HEK293 (cell line): Measurements from ENCODE around the gene FBXL15.

Experiments
- GLIS1 ChIP-seq: fragments of 450-650 bp; formaldehyde crosslinking; IDR thresholded peaks from 2 replicates; pipeline ENCODE4 v1.5.1; 2016; ENCODE audit warnings: missing biosample characterization, missing genetic modification characterization
- KLF10 ChIP-seq: fragments of 450-650 bp; IDR thresholded peaks from 2 replicates; pipeline ENCODE4 v1.5.1; 2018; ENCODE audit warnings: missing biosample characterization, mild to moderate bottlenecking, missing genetic modification characterization
- ZFP69B ChIP-seq: fragments of 450-650 bp; formaldehyde crosslinking; IDR thresholded peaks from 2 replicates; pipeline ENCODE4 v1.5.1; 2016; ENCODE audit warnings: missing biosample characterization, missing genetic modification characterization
- ZNF155 ChIP-seq: fragments of 450-650 bp; formaldehyde crosslinking; IDR thresholded peaks from 2 replicates; pipeline ENCODE4 v1.5.1; 2016; ENCODE audit warnings: missing biosample characterization, missing genetic modification characterization
- ZNF335 ChIP-seq: fragments of 450-650 bp; formaldehyde crosslinking; conservative IDR thresholded peaks from 2 replicates; pipeline ENCODE4 v1.5.1; 2016; ENCODE audit warnings: missing biosample characterization, missing genetic modification characterization
- ZNF354C ChIP-seq: fragments of 450-650 bp; formaldehyde crosslinking; IDR thresholded peaks from 2 replicates; pipeline ENCODE4 v1.5.1; 2016; ENCODE audit warnings: missing biosample characterization, missing genetic modification characterization, low read depth, borderline replicate concordance
- ZNF394 ChIP-seq: fragments of 450-650 bp; formaldehyde crosslinking; IDR thresholded peaks from 2 replicates; pipeline ENCODE4 v1.5.1; 2016; ENCODE audit warnings: missing biosample characterization, missing genetic modification characterization, mild to moderate bottlenecking, moderate library complexity, borderline replicate concordance
- ZNF629 ChIP-seq: fragments of 450-650 bp; formaldehyde crosslinking; IDR thresholded peaks from 2 replicates; pipeline ENCODE4 v1.5.1; 2017; ENCODE audit warnings: missing biosample characterization, missing genetic modification characterization
- ZNF658 ChIP-seq: fragments of 450-650 bp; formaldehyde crosslinking; IDR thresholded peaks from 2 replicates; pipeline ENCODE4; 2016; ENCODE audit warnings: missing biosample characterization, missing genetic modification characterization
- ZNF777 ChIP-seq: fragments of 450-650 bp; formaldehyde crosslinking; IDR thresholded peaks from 2 replicates; pipeline ENCODE4 v1.5.1; 2017; ENCODE audit warnings: missing biosample characterization, missing genetic modification characterization, borderline replicate concordance
- ZNF792 ChIP-seq: fragments of 450-650 bp; formaldehyde crosslinking; IDR thresholded peaks from 2 replicates; pipeline ENCODE4 v1.5.1; 2016; ENCODE audit warnings: missing biosample characterization, missing genetic modification characterization
- TF ChIP-seq, protein P1 (sequence below): fragments of 450-650 bp; formaldehyde crosslinking; conservative IDR thresholded peaks from 2 replicates; pipeline ENCODE4 v1.5.1; 2016; ENCODE audit warnings: low read depth, missing biosample characterization, missing genetic modification characterization
- TF ChIP-seq, protein P2 (sequence below): fragments of 450-650 bp; formaldehyde crosslinking; IDR thresholded peaks from 2 replicates; pipeline ENCODE4 v1.5.1; 2016; ENCODE audit warnings: missing biosample characterization, missing genetic modification characterization
- TF ChIP-seq, protein P3 (sequence below): fragments of 450-650 bp; formaldehyde crosslinking; IDR thresholded peaks from 2 replicates; pipeline ENCODE4 v1.5.1; 2016; ENCODE audit warnings: missing biosample characterization, missing genetic modification characterization
- TF ChIP-seq, protein P4 (sequence below): fragments of 450-650 bp; formaldehyde crosslinking; IDR thresholded peaks from 2 replicates; pipeline ENCODE4 v1.5.1; 2016; ENCODE audit warnings: missing biosample characterization, missing genetic modification characterization
- TF ChIP-seq, protein P5 (sequence below): fragments of 450-650 bp; formaldehyde crosslinking; conservative IDR thresholded peaks from 2 replicates; pipeline ENCODE4 v1.5.1; 2016; ENCODE audit warnings: low read depth, missing biosample characterization, missing genetic modification characterization
- TF ChIP-seq, protein P6 (sequence below): sonication (generic); formaldehyde crosslinking; IDR thresholded peaks from 2 replicates; pipeline ENCODE4 v1.8.1; 2022; ENCODE audit warnings: mild to moderate bottlenecking, moderate library complexity, missing genetic modification reagents
- TF ChIP-seq, protein P7 (sequence below): fragments of 450-650 bp; formaldehyde crosslinking; IDR thresholded peaks from 2 replicates; pipeline ENCODE4 v1.5.1; 2017; ENCODE audit warnings: missing biosample characterization, missing genetic modification characterization

Gene FBXL15

DNA sequence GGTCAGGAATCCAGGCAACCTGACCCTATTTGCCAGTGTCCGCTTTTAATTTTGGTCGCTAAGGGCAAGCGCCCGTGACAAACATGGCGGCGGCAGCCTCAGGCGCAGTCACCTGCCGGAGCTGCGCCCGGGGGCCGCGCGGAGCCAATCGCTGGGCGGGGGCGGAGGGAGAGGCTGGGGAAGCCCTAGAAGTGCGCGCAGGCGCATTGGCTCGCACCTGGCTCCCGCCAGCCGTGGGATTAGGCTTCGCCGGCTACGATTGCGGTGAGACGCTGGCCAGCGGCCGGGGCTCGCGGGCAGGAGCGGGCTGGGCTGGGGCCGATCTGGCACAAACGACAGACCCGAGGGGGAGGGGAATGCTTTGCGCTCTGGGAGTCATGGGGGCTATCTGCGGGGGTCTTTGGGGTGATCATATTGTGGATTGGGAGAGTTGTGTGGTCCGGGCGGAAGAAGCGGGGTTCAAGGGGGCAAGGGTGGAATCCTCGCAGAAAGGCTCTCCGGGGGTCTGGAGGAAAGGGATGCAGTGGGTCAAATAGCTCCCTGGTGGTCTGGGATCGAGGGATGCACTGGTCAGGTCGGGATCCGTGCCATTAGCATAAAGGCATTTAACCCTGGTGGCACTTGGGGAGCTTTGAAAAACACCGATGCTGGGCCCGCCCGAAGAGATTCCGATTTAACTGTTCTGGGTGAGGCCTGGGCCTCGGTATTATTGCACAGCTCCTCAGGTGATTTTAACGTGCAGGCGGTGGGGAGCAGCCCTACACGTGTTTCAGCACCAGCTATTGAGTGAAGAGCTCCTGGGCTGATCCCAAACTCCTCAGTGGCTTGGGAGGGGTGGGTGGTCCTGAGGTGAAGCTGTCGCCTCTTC is 40.8 kb downstream of the FBXL15 start (continued):
- TF ChIP-seq, protein P1, sequence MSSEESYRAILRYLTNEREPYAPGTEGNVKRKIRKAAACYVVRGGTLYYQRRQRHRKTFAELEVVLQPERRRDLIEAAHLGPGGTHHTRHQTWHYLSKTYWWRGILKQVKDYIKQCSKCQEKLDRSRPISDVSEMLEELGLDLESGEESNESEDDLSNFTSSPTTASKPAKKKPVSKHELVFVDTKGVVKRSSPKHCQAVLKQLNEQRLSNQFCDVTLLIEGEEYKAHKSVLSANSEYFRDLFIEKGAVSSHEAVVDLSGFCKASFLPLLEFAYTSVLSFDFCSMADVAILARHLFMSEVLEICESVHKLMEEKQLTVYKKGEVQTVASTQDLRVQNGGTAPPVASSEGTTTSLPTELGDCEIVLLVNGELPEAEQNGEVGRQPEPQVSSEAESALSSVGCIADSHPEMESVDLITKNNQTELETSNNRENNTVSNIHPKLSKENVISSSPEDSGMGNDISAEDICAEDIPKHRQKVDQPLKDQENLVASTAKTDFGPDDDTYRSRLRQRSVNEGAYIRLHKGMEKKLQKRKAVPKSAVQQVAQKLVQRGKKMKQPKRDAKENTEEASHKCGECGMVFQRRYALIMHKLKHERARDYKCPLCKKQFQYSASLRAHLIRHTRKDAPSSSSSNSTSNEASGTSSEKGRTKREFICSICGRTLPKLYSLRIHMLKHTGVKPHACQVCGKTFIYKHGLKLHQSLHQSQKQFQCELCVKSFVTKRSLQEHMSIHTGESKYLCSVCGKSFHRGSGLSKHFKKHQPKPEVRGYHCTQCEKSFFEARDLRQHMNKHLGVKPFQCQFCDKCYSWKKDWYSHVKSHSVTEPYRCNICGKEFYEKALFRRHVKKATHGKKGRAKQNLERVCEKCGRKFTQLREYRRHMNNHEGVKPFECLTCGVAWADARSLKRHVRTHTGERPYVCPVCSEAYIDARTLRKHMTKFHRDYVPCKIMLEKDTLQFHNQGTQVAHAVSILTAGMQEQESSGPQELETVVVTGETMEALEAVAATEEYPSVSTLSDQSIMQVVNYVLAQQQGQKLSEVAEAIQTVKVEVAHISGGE (tag by site-specific recombination): peak; percentile 64
- peak; percentile 97 for TF ChIP-seq ZFP69B (tag by site-specific recombination)
- TF ChIP-seq, protein P2, sequence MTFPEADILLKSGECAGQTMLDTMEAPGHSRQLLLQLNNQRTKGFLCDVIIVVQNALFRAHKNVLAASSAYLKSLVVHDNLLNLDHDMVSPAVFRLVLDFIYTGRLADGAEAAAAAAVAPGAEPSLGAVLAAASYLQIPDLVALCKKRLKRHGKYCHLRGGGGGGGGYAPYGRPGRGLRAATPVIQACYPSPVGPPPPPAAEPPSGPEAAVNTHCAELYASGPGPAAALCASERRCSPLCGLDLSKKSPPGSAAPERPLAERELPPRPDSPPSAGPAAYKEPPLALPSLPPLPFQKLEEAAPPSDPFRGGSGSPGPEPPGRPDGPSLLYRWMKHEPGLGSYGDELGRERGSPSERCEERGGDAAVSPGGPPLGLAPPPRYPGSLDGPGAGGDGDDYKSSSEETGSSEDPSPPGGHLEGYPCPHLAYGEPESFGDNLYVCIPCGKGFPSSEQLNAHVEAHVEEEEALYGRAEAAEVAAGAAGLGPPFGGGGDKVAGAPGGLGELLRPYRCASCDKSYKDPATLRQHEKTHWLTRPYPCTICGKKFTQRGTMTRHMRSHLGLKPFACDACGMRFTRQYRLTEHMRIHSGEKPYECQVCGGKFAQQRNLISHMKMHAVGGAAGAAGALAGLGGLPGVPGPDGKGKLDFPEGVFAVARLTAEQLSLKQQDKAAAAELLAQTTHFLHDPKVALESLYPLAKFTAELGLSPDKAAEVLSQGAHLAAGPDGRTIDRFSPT (tag by site-specific recombination): peak; percentile 73; the same call in 1 of the 2 replicates
- TF ChIP-seq, protein P3, sequence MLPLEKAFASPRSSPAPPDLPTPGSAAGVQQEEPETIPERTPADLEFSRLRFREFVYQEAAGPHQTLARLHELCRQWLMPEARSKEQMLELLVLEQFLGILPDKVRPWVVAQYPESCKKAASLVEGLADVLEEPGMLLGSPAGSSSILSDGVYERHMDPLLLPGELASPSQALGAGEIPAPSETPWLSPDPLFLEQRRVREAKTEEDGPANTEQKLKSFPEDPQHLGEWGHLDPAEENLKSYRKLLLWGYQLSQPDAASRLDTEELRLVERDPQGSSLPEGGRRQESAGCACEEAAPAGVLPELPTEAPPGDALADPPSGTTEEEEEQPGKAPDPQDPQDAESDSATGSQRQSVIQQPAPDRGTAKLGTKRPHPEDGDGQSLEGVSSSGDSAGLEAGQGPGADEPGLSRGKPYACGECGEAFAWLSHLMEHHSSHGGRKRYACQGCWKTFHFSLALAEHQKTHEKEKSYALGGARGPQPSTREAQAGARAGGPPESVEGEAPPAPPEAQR (tag by site-specific recombination): 0 out of 2 replicates have a peak, but pooled peaks have one; percentile 26
- TF ChIP-seq ZNF658 (tag by site-specific recombination): no peak
- TF ChIP-seq, protein P4, sequence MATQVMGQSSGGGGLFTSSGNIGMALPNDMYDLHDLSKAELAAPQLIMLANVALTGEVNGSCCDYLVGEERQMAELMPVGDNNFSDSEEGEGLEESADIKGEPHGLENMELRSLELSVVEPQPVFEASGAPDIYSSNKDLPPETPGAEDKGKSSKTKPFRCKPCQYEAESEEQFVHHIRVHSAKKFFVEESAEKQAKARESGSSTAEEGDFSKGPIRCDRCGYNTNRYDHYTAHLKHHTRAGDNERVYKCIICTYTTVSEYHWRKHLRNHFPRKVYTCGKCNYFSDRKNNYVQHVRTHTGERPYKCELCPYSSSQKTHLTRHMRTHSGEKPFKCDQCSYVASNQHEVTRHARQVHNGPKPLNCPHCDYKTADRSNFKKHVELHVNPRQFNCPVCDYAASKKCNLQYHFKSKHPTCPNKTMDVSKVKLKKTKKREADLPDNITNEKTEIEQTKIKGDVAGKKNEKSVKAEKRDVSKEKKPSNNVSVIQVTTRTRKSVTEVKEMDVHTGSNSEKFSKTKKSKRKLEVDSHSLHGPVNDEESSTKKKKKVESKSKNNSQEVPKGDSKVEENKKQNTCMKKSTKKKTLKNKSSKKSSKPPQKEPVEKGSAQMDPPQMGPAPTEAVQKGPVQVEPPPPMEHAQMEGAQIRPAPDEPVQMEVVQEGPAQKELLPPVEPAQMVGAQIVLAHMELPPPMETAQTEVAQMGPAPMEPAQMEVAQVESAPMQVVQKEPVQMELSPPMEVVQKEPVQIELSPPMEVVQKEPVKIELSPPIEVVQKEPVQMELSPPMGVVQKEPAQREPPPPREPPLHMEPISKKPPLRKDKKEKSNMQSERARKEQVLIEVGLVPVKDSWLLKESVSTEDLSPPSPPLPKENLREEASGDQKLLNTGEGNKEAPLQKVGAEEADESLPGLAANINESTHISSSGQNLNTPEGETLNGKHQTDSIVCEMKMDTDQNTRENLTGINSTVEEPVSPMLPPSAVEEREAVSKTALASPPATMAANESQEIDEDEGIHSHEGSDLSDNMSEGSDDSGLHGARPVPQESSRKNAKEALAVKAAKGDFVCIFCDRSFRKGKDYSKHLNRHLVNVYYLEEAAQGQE: peak; percentile 92
- 0 out of 2 replicates have a peak, but pooled peaks have one; percentile 44 for TF ChIP-seq ZNF777 (tag by site-specific recombination)
- TF ChIP-seq ZNF629 (tag by site-specific recombination): peak; percentile 48; the same call in 1 of the 2 replicates
- peak; percentile 67 for TF ChIP-seq GLIS1 (tag by site-specific recombination)
- TF ChIP-seq, protein P5, sequence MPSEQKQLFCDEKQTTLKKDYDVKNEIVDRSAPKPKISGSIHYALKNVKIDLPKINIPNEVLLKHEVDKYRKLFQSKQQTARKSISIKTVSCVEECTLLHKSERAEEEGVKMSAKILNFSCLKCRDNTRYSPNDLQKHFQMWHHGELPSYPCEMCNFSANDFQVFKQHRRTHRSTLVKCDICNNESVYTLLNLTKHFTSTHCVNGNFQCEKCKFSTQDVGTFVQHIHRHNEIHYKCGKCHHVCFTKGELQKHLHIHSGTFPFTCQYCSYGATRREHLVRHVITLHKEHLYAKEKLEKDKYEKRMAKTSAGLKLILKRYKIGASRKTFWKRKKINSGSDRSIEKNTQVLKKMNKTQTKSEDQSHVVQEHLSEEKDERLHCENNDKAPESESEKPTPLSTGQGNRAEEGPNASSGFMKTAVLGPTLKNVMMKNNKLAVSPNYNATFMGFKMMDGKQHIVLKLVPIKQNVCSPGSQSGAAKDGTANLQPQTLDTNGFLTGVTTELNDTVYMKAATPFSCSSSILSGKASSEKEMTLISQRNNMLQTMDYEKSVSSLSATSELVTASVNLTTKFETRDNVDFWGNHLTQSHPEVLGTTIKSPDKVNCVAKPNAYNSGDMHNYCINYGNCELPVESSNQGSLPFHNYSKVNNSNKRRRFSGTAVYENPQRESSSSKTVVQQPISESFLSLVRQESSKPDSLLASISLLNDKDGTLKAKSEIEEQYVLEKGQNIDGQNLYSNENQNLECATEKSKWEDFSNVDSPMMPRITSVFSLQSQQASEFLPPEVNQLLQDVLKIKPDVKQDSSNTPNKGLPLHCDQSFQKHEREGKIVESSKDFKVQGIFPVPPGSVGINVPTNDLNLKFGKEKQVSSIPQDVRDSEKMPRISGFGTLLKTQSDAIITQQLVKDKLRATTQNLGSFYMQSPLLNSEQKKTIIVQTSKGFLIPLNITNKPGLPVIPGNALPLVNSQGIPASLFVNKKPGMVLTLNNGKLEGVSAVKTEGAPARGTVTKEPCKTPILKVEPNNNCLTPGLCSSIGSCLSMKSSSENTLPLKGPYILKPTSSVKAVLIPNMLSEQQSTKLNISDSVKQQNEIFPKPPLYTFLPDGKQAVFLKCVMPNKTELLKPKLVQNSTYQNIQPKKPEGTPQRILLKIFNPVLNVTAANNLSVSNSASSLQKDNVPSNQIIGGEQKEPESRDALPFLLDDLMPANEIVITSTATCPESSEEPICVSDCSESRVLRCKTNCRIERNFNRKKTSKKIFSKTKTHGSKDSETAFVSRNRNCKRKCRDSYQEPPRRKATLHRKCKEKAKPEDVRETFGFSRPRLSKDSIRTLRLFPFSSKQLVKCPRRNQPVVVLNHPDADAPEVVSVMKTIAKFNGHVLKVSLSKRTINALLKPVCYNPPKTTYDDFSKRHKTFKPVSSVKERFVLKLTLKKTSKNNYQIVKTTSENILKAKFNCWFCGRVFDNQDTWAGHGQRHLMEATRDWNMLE: peak; percentile 72
- TF ChIP-seq ZNF335 (tag by site-specific recombination): peak; percentile 78
- TF ChIP-seq ZNF155 (tag by site-specific recombination): no peak
- TF ChIP-seq KLF10 (tag by site-specific recombination): peak; percentile 37
- TF ChIP-seq ZNF394 (tag by site-specific recombination): peak; percentile 64; the same call in 1 of the 2 replicates
- TF ChIP-seq, protein P6, sequence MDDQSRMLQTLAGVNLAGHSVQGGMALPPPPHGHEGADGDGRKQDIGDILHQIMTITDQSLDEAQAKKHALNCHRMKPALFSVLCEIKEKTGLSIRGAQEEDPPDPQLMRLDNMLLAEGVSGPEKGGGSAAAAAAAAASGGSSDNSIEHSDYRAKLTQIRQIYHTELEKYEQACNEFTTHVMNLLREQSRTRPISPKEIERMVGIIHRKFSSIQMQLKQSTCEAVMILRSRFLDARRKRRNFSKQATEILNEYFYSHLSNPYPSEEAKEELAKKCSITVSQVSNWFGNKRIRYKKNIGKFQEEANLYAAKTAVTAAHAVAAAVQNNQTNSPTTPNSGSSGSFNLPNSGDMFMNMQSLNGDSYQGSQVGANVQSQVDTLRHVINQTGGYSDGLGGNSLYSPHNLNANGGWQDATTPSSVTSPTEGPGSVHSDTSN (CRISPR knock-in tag): no peak
- TF ChIP-seq, protein P7, sequence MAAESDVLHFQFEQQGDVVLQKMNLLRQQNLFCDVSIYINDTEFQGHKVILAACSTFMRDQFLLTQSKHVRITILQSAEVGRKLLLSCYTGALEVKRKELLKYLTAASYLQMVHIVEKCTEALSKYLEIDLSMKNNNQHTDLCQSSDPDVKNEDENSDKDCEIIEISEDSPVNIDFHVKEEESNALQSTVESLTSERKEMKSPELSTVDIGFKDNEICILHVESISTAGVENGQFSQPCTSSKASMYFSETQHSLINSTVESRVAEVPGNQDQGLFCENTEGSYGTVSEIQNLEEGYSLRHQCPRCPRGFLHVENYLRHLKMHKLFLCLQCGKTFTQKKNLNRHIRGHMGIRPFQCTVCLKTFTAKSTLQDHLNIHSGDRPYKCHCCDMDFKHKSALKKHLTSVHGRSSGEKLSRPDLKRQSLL (tag by site-specific recombination): peak; percentile 88
- no peak for TF ChIP-seq ZNF354C (tag by site-specific recombination)
- no peak for TF ChIP-seq ZNF792 (tag by site-specific recombination)
